GM18519 (cell line): ENCODE results near the gene REXO4.
"Not testable (repeated sequence)": the region's sequence is repeated elsewhere in the genome, so short reads cannot be mapped to it uniquely, and the experiment has no call there.

Source experiments
- ATAC-seq: cut with Tn5 transposase; IDR thresholded peaks from one replicate; pipeline ENCODE4 v1.9.1; 2021; ENCODE audit warnings: mild to moderate bottlenecking, moderate library complexity; ENCODE audit not compliant: unreplicated experiment, low FRiP score

REXO4 gene

DNA sequence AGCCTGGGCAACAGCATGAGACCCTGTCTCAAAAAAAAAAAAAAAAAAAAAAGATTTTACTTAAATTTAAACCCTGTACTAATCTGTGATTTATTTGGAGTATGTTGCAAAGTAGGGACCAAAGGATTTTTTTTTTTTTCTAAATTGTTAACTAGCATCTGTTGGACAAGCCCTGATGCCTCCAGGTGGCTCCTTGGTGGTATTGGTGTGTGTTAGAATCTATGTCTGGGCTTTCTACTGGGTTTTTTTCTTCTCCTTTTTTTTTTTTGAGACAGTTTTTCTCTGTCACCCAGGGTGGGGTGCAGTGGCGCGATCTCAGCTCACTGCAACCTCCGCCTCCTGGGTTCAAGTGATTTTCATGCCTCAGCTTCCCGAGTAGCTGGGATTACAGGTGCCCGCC, 34.1 kb upstream of the REXO4 start:
- not testable (repeated sequence) for ATAC-seq

DNA sequence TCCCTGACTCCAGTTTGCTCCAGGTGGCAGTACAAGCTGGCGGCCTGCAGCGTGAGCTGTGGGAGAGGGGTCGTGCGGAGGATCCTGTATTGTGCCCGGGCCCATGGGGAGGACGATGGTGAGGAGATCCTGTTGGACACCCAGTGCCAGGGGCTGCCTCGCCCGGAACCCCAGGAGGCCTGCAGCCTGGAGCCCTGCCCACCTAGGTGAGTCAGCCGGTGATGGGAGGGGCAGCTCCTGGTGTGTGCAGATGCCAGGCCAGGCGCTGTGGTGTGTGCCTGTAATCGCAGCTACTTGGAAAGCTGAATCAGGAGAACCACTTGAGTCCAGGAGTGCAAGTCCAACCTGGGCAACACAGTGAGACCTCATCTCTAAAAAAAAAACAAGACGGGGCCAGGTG, 31.9 kb upstream of the REXO4 start:
- ATAC-seq, result no peak

DNA sequence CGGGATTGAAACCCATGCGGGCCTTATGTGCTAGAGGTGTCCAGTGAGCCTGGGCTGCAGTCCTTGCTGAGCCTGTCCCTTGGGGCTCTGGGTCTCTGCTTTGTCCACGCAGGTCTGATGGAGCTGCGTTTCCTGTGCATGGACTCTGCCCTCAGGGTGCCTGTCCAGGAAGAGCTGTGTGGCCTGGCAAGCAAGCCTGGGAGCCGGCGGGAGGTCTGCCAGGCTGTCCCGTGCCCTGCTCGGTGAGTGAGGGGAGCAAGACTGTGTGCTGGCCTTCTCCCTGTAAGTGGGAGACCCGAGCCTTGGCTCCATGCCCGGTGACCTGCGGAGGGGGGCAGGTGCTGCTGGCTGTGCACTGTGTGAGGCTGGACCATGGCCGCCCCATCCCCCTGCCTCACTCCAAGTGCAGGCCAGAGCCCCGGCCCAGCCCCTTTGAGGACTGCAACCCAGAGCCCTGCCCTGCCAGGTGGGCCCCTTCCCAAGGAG, 30.7 kb upstream of the REXO4 start:
- no peak for ATAC-seq

DNA sequence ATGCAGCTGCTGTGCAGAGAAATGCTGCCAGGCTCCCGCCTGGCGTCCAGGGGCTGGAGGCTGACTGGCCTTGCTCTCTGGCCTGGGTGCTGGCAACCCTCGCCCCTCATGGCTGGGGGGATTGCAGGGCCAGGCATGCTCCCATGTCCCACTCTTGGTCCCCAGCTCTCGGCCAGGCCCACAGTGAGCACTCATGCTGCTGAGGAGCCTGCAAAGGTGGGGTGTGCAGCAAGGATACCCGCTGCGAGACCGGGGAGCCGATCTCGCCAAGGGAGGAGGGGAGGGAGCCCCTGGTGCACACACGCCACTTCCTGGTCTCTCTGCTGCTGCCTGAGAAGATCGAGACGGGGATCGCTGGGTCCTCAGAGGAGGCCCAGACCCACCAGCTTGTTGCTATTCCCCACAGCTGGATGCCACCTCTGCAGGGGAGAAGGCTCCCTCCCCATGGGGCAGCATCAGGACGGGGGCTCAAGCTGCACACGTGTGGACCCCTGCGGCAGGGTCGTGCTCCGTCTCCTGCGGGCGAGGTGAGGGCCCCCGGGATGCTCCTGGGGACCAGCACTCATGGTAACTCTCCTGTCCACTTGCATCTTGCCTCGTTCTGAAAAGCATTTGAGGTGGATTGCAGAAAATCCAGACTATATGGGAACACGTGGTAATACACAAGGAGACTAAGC, 27.6 kb upstream of the REXO4 start:
- ATAC-seq, result no peak

DNA sequence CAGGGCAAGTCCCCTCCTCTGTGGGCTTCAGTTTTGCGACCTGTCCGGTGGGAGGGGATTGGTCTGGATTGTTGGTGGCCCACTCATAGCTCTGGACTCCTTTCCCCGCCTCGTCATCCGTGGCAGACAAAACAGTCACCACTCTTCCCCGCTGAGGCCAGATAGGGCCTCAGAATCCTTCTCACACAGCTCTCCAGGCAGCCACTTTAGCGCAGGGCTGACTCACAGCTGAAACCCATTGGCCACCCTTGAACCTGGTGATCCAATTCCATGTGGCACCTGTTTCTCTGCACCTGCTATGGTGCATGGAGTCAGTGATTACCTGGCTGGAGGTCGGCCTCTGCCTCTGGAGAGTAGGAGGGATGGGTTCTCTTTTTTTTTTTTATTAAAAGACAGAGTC, 26.2 kb upstream of the REXO4 start:
- ATAC-seq, result no peak

DNA sequence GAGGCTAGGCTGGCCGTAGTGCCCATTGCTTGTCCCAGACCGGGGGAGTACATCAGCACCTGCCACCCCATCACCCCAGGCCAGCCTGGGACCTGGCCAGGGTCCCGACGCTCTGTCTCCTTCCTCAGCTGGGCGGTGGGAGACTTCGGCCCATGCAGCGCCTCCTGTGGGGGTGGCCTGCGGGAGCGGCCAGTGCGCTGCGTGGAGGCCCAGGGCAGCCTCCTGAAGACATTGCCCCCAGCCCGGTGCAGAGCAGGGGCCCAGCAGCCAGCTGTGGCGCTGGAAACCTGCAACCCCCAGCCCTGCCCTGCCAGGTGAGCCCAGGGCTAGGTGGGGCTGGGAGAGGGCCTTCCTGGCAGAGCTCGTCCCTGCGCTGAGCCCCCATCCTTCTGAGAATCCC, 25.4 kb upstream of the REXO4 start:
- no peak for ATAC-seq

DNA sequence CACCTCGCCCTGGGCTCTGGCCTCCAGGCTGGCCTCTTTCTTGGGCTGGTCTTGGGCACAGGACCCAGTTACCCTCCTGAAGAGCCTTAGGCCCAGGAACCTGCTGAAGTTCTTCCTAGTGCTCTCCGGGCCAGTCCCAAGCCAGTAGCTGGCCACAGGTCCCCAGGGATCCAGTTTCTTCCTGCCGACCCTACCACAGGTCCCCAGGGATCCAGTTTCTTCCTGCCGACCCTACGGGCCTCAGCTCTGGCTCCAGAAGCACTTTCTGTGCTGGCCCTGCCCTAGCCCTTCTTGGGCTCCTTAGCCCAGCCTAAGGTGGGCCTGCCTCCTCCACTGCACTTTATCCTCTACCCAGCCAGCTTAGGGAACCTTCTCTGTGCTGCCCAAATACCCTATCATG, 23.8 kb upstream of the REXO4 start:
- no peak for ATAC-seq

DNA sequence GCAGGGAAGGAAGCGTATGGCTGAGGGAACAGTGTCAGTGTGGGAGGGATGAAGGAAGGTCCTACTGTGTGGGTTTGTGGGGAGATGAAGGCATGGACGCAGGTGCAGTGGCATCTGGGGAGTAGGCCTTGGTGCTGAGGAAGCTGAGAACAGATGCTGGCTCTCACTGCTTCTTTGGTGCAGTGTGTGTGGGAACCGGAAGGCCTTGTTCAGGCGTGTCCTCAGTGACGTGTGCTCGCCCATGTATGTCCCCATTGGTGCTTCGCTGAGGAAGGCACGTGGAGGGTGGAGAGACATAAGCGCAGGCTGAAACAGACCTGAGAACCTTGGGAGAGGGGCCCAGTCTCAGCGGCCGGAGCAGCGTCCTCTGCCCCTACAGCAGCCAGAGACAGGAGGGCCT, 23.1 kb upstream of the REXO4 start:
- ATAC-seq, result no peak

DNA sequence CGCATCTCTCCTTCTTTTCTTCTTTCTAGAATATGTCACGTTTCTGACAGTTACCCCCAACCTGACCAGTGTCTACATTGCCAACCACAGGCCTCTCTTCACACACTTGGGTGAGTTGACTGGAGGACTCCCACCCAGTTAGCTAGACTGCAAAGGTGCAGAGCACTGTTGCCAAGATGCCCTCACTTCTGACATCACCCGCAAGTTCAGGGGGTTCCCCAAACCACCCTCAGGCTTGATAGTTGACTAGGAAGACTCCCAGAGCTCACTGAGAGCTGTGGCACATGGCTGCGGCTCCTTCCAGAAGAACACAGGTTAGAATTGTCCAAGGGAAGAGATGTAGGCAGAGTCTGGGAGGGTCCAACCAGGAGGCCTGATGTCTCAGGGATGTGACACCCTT, 21.5 kb upstream of the REXO4 start:
- no peak for ATAC-seq

DNA sequence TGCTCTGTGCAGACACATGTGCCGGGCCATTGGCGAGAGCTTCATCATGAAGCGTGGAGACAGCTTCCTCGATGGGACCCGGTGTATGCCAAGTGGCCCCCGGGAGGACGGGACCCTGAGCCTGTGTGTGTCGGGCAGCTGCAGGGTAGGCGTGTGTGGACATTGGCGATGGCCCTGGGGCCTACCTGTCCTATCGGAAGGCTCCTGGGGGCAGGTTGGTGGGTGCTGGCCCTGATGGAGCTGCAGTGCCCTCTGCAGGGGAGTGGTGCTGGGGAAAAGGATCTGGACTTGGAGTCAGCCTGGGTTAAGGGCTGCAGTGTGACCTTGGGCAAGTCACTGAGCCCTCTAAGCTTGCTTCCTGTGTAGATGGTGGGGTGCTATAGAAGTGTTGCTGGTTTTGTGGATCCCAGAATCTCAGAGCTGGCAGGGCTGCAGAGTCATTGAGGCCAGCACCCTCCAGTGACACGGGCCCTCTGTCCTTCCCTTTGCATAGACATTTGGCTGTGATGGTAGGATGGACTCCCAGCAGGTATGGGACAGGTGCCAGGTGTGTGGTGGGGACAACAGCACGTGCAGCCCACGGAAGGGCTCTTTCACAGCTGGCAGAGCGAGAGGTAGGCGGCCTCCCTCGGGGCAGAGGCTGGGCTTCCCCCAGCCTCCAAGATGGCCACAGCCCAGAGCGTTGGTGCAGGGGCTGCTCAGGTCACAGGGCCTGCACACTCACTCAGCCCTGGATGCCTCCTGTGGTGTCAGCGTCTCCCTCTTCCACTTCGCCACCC, 20.1 kb upstream of the REXO4 start:
- no peak for ATAC-seq

DNA sequence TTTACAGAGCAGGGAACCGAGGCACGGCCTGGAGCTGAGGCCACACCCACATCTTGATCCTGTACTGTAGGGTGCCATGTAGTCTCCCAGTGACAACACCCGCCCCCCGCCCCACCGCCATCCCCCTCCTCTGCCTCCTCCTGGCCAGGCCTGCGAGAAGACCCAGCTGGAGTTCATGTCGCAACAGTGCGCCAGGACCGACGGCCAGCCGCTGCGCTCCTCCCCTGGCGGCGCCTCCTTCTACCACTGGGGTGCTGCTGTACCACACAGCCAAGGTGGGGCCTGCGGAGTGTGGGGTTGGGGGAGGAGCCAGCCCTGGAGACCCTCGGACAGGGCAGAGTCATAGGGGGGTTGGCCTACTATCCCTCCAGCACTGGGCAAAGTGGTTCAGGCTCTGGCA, 18.9 kb upstream of the REXO4 start:
- no peak for ATAC-seq

DNA sequence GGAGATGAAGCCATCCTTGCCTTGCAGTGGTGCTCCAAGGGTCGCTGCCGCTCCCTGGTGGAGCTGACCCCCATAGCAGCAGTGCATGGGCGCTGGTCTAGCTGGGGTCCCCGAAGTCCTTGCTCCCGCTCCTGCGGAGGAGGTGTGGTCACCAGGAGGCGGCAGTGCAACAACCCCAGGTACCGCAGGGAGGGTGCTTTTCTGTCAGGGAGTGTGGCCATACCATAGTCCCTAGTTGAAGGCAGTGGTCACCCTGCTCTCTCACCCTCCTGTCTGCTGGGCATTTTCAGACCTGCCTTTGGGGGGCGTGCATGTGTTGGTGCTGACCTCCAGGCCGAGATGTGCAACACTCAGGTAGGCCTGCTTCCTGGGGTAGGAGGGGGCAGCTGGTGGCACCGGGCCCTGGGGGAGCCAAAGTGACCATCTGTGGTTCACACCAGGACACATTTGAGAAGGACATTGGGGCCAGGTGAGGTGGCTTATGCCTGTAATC, 15.6 kb upstream of the REXO4 start:
- ATAC-seq, result no peak

DNA sequence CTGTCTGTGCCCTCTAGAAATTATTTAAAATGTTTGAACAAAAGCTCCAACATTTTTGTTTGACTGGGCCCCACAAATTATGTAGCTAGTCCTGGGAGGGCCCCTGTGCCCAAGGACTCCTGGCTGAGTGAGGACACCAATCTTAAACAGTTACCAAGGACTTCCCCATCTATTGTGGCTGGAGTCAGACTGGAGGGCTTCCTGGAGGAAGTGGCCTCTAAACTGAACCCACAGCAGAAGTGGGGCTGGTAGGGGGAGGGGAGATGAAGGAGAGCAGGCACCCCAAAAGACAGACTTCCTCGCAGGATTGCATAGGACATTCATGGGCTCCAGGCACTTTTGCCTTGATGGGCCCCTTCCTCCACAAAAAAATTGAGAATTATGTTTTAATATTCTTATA, 12.4 kb upstream of the REXO4 start:
- ATAC-seq, result no peak

DNA sequence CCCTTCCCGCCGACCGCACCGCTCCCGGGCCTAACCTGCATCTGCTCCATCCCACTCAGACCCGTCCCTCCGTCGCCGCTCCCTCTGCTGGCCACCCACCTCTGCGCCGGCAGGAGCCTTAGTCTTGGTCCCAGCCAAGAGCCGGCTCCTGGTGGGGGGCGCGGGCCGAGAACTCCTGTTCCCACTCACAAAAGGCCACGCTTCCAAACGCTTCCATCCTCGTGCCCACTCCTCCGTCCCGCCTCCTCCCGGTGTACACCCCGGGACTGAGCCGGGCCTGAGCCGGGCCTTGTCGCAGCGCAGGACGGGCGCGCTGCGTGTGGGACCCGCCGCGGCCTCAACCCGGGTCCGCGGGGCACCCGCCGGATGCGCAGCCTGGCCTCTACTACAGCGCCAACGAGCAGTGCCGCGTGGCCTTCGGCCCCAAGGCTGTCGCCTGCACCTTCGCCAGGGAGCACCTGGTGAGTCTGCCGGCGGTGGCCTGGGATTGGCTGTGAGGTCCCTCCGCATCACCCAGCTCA, 11.9 kb upstream of the REXO4 start:
- no peak for ATAC-seq

DNA sequence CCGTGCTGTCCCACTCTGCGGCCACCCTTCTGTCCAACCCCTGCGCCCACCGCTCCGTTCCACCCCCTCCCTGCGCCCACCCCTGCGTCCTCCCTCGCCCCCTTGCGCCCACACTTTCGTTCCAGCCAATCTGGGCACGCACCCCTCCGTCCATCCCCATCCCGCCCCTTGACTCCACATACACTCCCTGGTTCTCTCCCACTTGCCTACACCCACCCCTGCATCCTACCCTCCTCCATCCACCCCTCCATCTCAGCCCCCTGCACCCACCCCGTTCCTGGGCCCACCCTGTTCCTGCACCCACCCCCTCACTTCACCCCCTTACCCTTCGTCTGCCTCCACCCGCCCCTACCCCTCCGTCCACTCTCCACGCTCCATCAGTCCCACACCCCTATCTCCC, 11.4 kb upstream of the REXO4 start:
- no peak for ATAC-seq

DNA sequence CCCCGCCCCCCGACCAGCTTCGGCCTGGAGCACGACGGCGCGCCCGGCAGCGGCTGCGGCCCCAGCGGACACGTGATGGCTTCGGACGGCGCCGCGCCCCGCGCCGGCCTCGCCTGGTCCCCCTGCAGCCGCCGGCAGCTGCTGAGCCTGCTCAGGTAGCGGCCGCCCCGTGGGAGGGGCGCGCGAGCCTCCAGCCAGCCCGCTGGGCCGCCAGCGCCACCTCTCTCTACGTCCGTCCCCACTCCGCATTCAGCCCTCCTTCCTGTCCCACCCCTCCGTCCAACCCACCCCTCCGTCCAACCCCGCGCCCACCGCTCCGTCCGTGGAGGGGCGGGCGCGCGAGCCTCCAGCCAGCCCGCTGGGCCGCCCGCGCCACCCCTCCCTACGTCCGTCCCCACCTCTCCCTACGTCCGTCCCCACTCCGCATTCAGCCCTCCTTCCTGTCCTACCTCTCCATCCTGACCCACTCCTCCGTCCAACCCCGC, 10.8 kb upstream of the REXO4 start:
- no peak for ATAC-seq

DNA sequence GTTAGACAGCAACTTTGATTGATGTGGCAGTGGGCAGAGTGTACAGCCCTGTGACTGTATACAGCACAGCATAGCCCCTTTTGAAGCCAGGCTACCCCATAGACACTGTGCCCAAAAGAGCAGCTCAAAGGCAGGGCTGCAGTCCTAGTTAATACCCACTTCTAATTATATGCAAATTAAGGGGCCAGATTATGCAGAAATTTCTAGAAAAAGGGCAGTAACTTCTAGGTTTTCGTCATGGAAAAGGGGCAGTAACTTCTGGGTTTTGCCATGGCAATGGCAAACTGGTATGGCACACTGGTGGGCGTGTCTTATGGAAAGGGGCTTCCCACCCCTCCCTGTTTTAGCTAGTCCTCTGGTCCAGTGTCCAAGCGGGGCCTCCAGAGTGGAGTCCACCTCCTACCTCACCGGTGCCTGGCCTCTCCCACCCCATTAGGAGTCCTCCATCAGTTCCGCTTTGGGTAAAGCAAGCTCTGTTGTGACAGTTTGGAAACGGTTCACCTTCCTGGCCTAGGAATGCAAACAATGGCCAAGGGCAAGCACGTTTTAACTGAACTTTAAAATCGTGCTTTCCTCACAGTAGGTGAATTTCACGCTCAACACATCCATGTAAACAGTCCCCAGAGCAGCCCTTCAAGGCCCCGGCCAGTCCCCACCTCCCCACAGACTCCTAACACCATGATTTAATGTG, 10.0 kb upstream of the REXO4 start:
- ATAC-seq, result no peak

DNA sequence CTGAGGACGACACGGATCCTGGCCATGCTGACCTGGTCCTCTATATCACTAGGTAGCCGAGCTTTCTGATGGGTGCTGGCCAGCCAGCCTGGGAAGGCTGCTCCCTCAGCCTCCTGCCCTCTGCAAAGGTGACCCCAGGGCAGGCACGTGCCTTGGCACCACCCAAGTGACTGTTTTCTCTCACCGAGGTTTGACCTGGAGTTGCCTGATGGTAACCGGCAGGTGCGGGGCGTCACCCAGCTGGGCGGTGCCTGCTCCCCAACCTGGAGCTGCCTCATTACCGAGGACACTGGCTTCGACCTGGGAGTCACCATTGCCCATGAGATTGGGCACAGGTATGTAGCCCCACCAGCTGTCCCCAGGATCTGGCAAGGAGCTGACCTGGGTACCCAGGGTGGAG, 8.2 kb upstream of the REXO4 start:
- ATAC-seq, result no peak

DNA sequence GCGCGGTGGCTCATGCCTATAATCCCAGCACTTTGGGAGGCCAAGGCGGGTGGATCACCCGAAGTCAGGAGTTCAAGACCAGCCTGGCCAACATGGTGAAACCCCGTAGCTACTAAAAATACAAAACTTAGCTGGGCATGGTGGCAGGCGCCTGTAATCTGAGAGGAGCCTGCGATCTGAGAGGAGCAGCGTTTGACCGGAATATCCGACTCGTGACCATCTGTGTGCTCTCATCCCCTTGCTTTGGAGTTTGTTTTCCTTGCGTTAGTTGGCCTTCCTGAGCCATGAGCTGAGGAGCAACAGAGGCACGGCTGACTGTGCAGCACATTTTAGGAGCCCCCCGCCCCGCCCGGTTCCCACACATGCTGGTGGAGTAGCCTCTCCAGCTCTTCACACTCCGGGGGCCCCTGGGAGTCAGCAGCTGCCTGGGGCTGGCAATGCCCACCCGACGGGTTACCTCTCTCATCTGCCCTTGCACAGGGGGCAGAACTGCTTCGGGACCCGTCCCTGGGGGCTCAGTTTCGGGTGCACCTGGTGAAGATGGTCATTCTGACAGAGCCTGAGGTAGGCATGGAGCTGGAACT, 7.3 kb upstream of the REXO4 start:
- no peak for ATAC-seq

DNA sequence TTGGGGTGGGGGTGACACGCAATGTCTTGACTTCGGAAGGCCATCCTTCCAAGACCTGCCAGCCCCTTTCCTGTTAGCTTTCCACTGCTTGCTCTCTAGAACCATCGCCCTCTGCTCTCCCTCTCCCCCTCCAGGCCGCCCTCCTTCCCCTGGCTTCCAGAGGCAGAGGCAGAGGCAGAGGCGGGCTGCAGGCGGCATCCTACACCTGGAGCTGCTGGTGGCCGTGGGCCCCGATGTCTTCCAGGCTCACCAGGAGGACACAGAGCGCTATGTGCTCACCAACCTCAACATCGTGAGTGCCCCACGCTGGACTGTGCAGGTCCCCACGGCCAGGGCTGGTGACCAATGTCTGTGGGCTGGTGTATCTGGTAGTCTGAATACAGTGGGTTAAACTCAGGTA, 6.4 kb upstream of the REXO4 start:
- ATAC-seq, result no peak

DNA sequence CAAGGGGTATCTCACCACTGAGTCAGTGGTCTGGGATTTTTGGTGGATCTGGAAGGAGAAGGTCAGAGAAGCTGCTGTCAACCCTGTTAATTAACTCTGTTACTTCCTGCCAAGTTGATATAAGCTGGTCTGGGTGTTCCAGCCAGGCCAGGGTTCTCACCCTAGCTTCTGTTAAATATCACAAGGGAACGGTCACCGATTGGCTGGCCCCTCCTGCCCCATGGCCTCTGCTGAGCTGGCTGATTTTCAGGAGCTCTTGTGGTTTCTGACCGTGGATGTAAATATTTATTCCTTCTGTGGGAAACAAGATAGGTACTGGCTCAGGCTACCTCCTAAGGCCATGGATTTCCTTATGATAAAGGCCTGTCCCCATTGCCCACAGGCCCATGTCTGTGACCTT, 5.4 kb upstream of the REXO4 start:
- ATAC-seq, result no peak
